GM23338 (cell line): ENCODE data around the gene RALY. TPM values are rescaled to one million over a fixed set of nuclear protein-coding genes. Genes with fewer than 3 reads are reported as not detected.

Source experiments
- ATAC-seq: fragments of 200-7000 bp; cut with Tn5 transposase; 3 replicates; pipeline ENCODE4 v1.9.1; 2020
- DNase-seq: peaks from one replicate; pipeline ENCODE4 v3.0.0-alpha.2; 2015; ENCODE audit warnings: low spot score
- H2AFZ ChIP-seq: fragments of 200-600 bp; sonication (generic); 2 replicates; pipeline ENCODE4 v1.8.0; 2016; ENCODE audit warnings: antibody characterized with exemption, mild to moderate bottlenecking, moderate library complexity
- H3F3A ChIP-seq: fragments of 200-600 bp; sonication (generic); replicated peaks from 2 replicates; pipeline ENCODE4 v1.8.0; 2017; ENCODE audit warnings: antibody characterized with exemption, mixed run types, low read depth
- H3K27ac ChIP-seq: fragments of 200-600 bp; sonication (generic); 2 replicates; pipeline ENCODE4 v1.6.1; 2016; ENCODE audit warnings: low read depth
- H3K27me3 ChIP-seq: fragments of 200-600 bp; sonication (generic); 2 replicates; pipeline ENCODE4 v1.8.0; 2016; ENCODE audit warnings: mild to moderate bottlenecking, mixed run types, moderate library complexity; ENCODE audit not compliant: insufficient read depth
- H3K36me3 ChIP-seq: fragments of 200-600 bp; sonication (generic); 2 replicates; pipeline ENCODE4 v1.8.0; 2016; ENCODE audit warnings: mild to moderate bottlenecking; ENCODE audit not compliant: insufficient read depth
- H3K4me1 ChIP-seq: fragments of 200-600 bp; sonication (generic); 2 replicates; pipeline ENCODE4 v1.8.0; 2016; ENCODE audit warnings: mild to moderate bottlenecking, moderate library complexity; ENCODE audit not compliant: insufficient read depth
- H3K4me2 ChIP-seq: fragments of 200-600 bp; sonication (generic); 2 replicates; pipeline ENCODE4 v1.7.1; 2017; ENCODE audit warnings: mixed run types
- H3K4me3 ChIP-seq: fragments of 200-600 bp; sonication (generic); 2 replicates; pipeline ENCODE4 v1.6.1; 2016; ENCODE audit warnings: mixed run types
- H3K79me2 ChIP-seq: fragments of 200-600 bp; sonication (generic); replicated peaks from 2 replicates; pipeline ENCODE4 v1.8.0; 2017; ENCODE audit warnings: mild to moderate bottlenecking; ENCODE audit not compliant: insufficient read depth
- H3K9me2 ChIP-seq: fragments of 200-600 bp; sonication (generic); 2 replicates; pipeline ENCODE4 v1.8.0; 2017; ENCODE audit not compliant: insufficient read depth
- H4K20me1 ChIP-seq: fragments of 200-600 bp; sonication (generic); replicated peaks from 2 replicates; pipeline ENCODE4 v1.8.0; 2017; ENCODE audit warnings: mild to moderate bottlenecking; ENCODE audit not compliant: insufficient read depth
- H3K27ac Mint-ChIP-seq: 2 replicates; pipeline ENCODE4 v1.8.0; 2020; ENCODE audit warnings: inconsistent platforms, mild to moderate bottlenecking, moderate library complexity, mixed read lengths
- H3K27me3 Mint-ChIP-seq: 3 replicates; pipeline ENCODE4 v1.8.0; 2022; ENCODE audit warnings: low read depth, mild to moderate bottlenecking, moderate library complexity, mixed read lengths, inconsistent platforms; ENCODE audit not compliant: insufficient read depth, poor library complexity
- H3K36me3 Mint-ChIP-seq: 3 replicates; pipeline ENCODE4 v1.8.0; 2021; ENCODE audit warnings: low read depth, mild to moderate bottlenecking, inconsistent platforms, moderate library complexity, mixed read lengths
- H3K4me1 Mint-ChIP-seq: 3 replicates; pipeline ENCODE4 v1.8.0; 2020; ENCODE audit warnings: mild to moderate bottlenecking, inconsistent platforms, mixed read lengths
- H3K4me3 Mint-ChIP-seq: 3 replicates; pipeline ENCODE4 v1.8.0; 2021; ENCODE audit warnings: moderate library complexity, mild to moderate bottlenecking, inconsistent platforms, mixed read lengths
- H3K9me3 Mint-ChIP-seq: 3 replicates; pipeline ENCODE4 v1.8.0; 2020; ENCODE audit warnings: moderate library complexity, mild to moderate bottlenecking, inconsistent platforms, mixed read lengths
- ETS1 ChIP-seq: IDR thresholded peaks from 2 replicates; pipeline ENCODE4 v1.6.1; 2016; ENCODE audit warnings: antibody characterized with exemption
- EZH2phosphoT487 ChIP-seq: fragments of 200-600 bp; sonication (generic); IDR thresholded peaks from one replicate; pipeline ENCODE4 v1.8.1; 2018; ENCODE audit warnings: antibody characterized with exemption; ENCODE audit not compliant: unreplicated experiment
- JUNB ChIP-seq: IDR thresholded peaks from one replicate; pipeline ENCODE4 v1.6.1; 2016; ENCODE audit warnings: antibody characterized with exemption; ENCODE audit not compliant: unreplicated experiment
- NANOG ChIP-seq: IDR thresholded peaks from 2 replicates; pipeline ENCODE4 v1.6.1; 2016; ENCODE audit warnings: antibody characterized with exemption, borderline replicate concordance
- POLR2AphosphoS5 ChIP-seq: IDR thresholded peaks from 2 replicates; pipeline ENCODE4 v1.6.1; 2016; ENCODE audit warnings: antibody characterized with exemption, low read depth
- STAT1 ChIP-seq: IDR thresholded peaks from one replicate; pipeline ENCODE4 v1.6.1; 2016; ENCODE audit warnings: antibody characterized with exemption; ENCODE audit not compliant: unreplicated experiment
- polyA plus RNA-seq: library from polyadenylated mRNA; unstranded; fragments of >200 nt; fragmentation: Nextera tagmentation; extraction: Ambion mirVana; gene quantifications from 2 replicates; pipeline ENCODE4 v1.2.1, GENCODE V29; 2016
- total RNA-seq: library from RNA; depleted of rRNA; stranded (reverse); fragments of >200 nt; shearing (Covaris generic); gene quantifications from 2 replicates; pipeline ENCODE4 v1.2.3, GENCODE V29; 2014
- TF ChIP-seq, protein P1 (sequence below): fragments of 250-450 bp; sonication (Bioruptor Pico); IDR thresholded peaks from 2 replicates; pipeline ENCODE4 v1.5.0; 2020; ENCODE audit warnings: mild to moderate bottlenecking, moderate library complexity

Gene RALY
- total and polyA plus RNA-seq, 2 experiments from 2014 or later, result 144 to 167 TPM

GRCh38 chr20:34012735-34013134 lies 19.0 kb downstream of the RALY start:
- H3K4me3 Mint-ChIP-seq, result peak overlapping the region; percentile 10; the same call in 1 of the 3 replicates
- H3K27ac Mint-ChIP-seq, result peak overlapping the region; percentile 58
- Histone ChIP-seq H3K4me1 (peaks cover 91% of the 10 kb centered on the region), H2AFZ (no peak overlapping the region), H3K27ac (peak overlapping the region; percentile 39), H3K27me3 (no peaks in the 10 kb centered on the region), H3F3A (0 out of 2 replicates have a peak, but pooled peaks cover 11% of the 10 kb centered on the region), H3K79me2 (peaks cover 90% of the 10 kb centered on the region), H3K4me3 (peak overlapping the region; percentile 34), H4K20me1 (peaks cover 20% of the 10 kb centered on the region; the same call in 1 of the 2 replicates), H3K36me3 (no peaks in the 10 kb centered on the region), H3K9me2 (no peaks in the 10 kb centered on the region), H3K4me2 (peak overlapping the region; percentile 12)
- peaks cover 4% of the 10 kb centered on the region; the same call in 1 of the 3 replicates for H3K36me3 Mint-ChIP-seq
- ATAC-seq (no peak), DNase-seq (no peak)
- peaks cover 3% of the 10 kb centered on the region for H3K27me3 Mint-ChIP-seq
- H3K9me3 Mint-ChIP-seq, result no peaks in the 10 kb centered on the region; the same call in 2 of the 3 replicates
- TF ChIP-seq POLR2AphosphoS5, result no peak
- no peak for TF ChIP-seq JUNB
- no peak for TF ChIP-seq EZH2phosphoT487
- no peak for TF ChIP-seq NANOG
- TF ChIP-seq, protein P1, sequence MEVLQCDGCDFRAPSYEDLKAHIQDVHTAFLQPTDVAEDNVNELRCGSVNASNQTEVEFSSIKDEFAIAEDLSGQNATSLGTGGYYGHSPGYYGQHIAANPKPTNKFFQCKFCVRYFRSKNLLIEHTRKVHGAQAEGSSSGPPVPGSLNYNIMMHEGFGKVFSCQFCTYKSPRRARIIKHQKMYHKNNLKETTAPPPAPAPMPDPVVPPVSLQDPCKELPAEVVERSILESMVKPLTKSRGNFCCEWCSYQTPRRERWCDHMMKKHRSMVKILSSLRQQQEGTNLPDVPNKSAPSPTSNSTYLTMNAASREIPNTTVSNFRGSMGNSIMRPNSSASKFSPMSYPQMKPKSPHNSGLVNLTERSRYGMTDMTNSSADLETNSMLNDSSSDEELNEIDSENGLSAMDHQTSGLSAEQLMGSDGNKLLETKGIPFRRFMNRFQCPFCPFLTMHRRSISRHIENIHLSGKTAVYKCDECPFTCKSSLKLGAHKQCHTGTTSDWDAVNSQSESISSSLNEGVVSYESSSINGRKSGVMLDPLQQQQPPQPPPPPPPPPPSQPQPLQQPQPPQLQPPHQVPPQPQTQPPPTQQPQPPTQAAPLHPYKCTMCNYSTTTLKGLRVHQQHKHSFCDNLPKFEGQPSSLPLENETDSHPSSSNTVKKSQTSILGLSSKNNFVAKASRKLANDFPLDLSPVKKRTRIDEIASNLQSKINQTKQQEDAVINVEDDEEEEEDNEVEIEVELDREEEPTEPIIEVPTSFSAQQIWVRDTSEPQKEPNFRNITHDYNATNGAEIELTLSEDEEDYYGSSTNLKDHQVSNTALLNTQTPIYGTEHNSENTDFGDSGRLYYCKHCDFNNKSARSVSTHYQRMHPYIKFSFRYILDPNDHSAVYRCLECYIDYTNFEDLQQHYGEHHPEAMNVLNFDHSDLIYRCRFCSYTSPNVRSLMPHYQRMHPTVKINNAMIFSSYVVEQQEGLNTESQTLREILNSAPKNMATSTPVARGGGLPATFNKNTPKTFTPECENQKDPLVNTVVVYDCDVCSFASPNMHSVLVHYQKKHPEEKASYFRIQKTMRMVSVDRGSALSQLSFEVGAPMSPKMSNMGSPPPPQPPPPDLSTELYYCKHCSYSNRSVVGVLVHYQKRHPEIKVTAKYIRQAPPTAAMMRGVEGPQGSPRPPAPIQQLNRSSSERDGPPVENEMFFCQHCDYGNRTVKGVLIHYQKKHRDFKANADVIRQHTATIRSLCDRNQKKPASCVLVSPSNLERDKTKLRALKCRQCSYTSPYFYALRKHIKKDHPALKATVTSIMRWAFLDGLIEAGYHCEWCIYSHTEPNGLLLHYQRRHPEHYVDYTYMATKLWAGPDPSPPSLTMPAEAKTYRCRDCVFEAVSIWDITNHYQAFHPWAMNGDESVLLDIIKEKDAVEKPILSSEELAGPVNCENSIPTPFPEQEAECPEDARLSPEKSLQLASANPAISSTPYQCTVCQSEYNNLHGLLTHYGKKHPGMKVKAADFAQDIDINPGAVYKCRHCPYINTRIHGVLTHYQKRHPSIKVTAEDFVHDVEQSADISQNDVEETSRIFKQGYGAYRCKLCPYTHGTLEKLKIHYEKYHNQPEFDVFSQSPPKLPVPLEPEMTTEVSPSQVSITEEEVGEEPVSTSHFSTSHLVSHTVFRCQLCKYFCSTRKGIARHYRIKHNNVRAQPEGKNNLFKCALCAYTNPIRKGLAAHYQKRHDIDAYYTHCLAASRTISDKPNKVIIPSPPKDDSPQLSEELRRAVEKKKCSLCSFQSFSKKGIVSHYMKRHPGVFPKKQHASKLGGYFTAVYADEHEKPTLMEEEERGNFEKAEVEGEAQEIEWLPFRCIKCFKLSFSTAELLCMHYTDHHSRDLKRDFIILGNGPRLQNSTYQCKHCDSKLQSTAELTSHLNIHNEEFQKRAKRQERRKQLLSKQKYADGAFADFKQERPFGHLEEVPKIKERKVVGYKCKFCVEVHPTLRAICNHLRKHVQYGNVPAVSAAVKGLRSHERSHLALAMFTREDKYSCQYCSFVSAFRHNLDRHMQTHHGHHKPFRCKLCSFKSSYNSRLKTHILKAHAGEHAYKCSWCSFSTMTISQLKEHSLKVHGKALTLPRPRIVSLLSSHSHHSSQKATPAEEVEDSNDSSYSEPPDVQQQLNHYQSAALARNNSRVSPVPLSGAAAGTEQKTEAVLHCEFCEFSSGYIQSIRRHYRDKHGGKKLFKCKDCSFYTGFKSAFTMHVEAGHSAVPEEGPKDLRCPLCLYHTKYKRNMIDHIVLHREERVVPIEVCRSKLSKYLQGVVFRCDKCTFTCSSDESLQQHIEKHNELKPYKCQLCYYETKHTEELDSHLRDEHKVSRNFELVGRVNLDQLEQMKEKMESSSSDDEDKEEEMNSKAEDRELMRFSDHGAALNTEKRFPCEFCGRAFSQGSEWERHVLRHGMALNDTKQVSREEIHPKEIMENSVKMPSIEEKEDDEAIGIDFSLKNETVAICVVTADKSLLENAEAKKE (CRISPR knock-in tag), result no peak
- no peak for TF ChIP-seq ETS1
- no peak for TF ChIP-seq STAT1
- peaks cover 87% of the 10 kb centered on the region for H3K4me1 Mint-ChIP-seq
